Measurements from ENCODE around the gene AFMID. TPM values are rescaled to one million over a fixed set of nuclear protein-coding genes. Genes with fewer than 3 reads are reported as not detected.

The AFMID gene
- total and polyA plus RNA-seq, 2 of the 13 experiments (the other 11 are each of a cell fraction or from before 2014, with no cell fraction given), result 249 to 270 TPM

GRCh38 chr17:78163881-78164747 is 23.0 kb upstream of the AFMID start:
- ChIA-PET CTCF (ENCODE audit: low intra/inter-chr PET ratio, low total read pairs) (no interaction called here), POLR2A (interaction anchor here (1.5 kb wide), 1 partner anchor 23 kb away, joined by 4 read pairs; the partner anchor contains the start of genes AFMID and TK1)
- no peak overlapping the region for H3K4me2 ChIP-seq (ENCODE audit: low read depth, low read length)
- H3K79me2 ChIP-seq (ENCODE audit: insufficient read depth, low read length), result no peaks in the 10 kb centered on the region
- no peaks in the 10 kb centered on the region for H3K36me3 ChIP-seq (replicated peaks in 1 of 2; ENCODE audit: control insufficient read depth in 1 of 2, insufficient read depth in 2 of 2, low read length in 2 of 2)
- FAIRE-seq (no peak), ATAC-seq (no peak), DNase-seq (ENCODE audit: low spot score) (no peak)
- peaks cover 75% of the 10 kb centered on the region for H3K4me1 ChIP-seq (ENCODE audit: insufficient read depth, low read length)
- H3K9ac ChIP-seq (ENCODE audit: insufficient read depth, low read depth, low read length), result no peak overlapping the region
- peaks cover 0 to 2% of the 10 kb centered on the region in 2 experiments; a peak in 1 of 5 replicates for H3K27me3 ChIP-seq (ENCODE audit: control insufficient read depth in 1 of 2, insufficient read depth in 2 of 2, low read length in 2 of 2)
- H4K20me1 ChIP-seq (ENCODE audit: insufficient read depth, low read length), result no peaks in the 10 kb centered on the region
- H2AFZ ChIP-seq (ENCODE audit: low read length), result no peak overlapping the region
- intact Hi-C loops (cut with micrococcal nuclease; ENCODE audit: unreplicated experiment), result no loop called here
- 74% methylated on average over 17 of the region's 22 CpGs for WGBS (ENCODE audit: low lambda C conversion rate)
- H3K27ac ChIP-seq (ENCODE audit: extremely low read length, insufficient read depth, low read length), result no peak overlapping the region
- H3K9me3 ChIP-seq (ENCODE audit: low read length), result no peaks in the 10 kb centered on the region
- BruUV-seq (replicated peaks), result no TSS peak
- in situ Hi-C loops (cut with HindIII; ENCODE audit: extremely low pct_ligation_motif_present, low pct_unique_long_range_greater_than_20kb), result no loop called here
- H3K4me3 ChIP-seq (replicated peaks in 1 of 3; ENCODE audit: insufficient read depth in 1 of 3, low read depth in 2 of 3, low read length in 3 of 3), result no peak overlapping the region
- peak; percentile 13; the same call in 1 of the 2 replicates for TF ChIP-seq MAX (IDR thresholded peaks at IDR 0.05)
- TF ChIP-seq SYNCRIP (IDR thresholded peaks at IDR 0.05; ENCODE audit: insufficient read depth, low read depth, low read length), result no peak
- no peak for TF ChIP-seq E2F2 (CRISPR knock-in tag; IDR thresholded peaks at IDR 0.05; ENCODE audit: borderline replicate concordance)
- no peak for TF ChIP-seq HHEX (CRISPR knock-in tag; IDR thresholded peaks at IDR 0.05)
- no peak for TF ChIP-seq ATF3 (CRISPR knock-in tag; IDR thresholded peaks at IDR 0.05)
- peak; percentile 98 for TF ChIP-seq ZNF263 (CRISPR knock-in tag; IDR thresholded peaks at IDR 0.05)
- no peak for TF ChIP-seq CREBL2 (CRISPR knock-in tag; IDR thresholded peaks at IDR 0.05; ENCODE audit: borderline replicate concordance)
- no peak for TF ChIP-seq TOE1 (CRISPR knock-in tag; IDR thresholded peaks at IDR 0.05)
- TF ChIP-seq RFX5 (IDR thresholded peaks at IDR 0.05; ENCODE audit: low read depth, low read length), result no peak
- TF ChIP-seq RORA (CRISPR knock-in tag; IDR thresholded peaks at IDR 0.05), result no peak
- TF ChIP-seq ZXDC (CRISPR knock-in tag; IDR thresholded peaks at IDR 0.05), result no peak
- no peak for TF ChIP-seq ZNF577 (CRISPR knock-in tag; IDR thresholded peaks at IDR 0.05; ENCODE audit: borderline replicate concordance, low read depth)
- no peak for TF ChIP-seq ZNF124 (CRISPR knock-in tag; IDR thresholded peaks at IDR 0.05)
- 0 out of 2 replicates have a peak, but pooled peaks have one; percentile 55 for TF ChIP-seq HNRNPL (IDR thresholded peaks at IDR 0.05; ENCODE audit: low read depth, low read length)
- TF ChIP-seq ZNF30 (CRISPR knock-in tag; IDR thresholded peaks at IDR 0.05), result no peak
- no peak for TF ChIP-seq IRF9 (CRISPR knock-in tag; IDR thresholded peaks at IDR 0.05; ENCODE audit: borderline replicate concordance)
- no peak for TF ChIP-seq SP4 (CRISPR knock-in tag; IDR thresholded peaks at IDR 0.05)

All from HepG2 (cell line).